Hematopoietic multipotent progenitor cell treated with erythropoietin and hydrocortisone succinate and interleukin-3 and kit ligand, for 6 days (in vitro differentiated cells): ENCODE results near the gene NCL.
A peak's percentile ranks its signal among the peaks of the same experiment; 100 is the strongest.

Experiments used
- DNase-seq: peaks from one replicate; pipeline ENCODE4 v3.0.0-alpha.2; 2015

The NCL gene, protein sequence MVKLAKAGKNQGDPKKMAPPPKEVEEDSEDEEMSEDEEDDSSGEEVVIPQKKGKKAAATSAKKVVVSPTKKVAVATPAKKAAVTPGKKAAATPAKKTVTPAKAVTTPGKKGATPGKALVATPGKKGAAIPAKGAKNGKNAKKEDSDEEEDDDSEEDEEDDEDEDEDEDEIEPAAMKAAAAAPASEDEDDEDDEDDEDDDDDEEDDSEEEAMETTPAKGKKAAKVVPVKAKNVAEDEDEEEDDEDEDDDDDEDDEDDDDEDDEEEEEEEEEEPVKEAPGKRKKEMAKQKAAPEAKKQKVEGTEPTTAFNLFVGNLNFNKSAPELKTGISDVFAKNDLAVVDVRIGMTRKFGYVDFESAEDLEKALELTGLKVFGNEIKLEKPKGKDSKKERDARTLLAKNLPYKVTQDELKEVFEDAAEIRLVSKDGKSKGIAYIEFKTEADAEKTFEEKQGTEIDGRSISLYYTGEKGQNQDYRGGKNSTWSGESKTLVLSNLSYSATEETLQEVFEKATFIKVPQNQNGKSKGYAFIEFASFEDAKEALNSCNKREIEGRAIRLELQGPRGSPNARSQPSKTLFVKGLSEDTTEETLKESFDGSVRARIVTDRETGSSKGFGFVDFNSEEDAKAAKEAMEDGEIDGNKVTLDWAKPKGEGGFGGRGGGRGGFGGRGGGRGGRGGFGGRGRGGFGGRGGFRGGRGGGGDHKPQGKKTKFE

DNA sequence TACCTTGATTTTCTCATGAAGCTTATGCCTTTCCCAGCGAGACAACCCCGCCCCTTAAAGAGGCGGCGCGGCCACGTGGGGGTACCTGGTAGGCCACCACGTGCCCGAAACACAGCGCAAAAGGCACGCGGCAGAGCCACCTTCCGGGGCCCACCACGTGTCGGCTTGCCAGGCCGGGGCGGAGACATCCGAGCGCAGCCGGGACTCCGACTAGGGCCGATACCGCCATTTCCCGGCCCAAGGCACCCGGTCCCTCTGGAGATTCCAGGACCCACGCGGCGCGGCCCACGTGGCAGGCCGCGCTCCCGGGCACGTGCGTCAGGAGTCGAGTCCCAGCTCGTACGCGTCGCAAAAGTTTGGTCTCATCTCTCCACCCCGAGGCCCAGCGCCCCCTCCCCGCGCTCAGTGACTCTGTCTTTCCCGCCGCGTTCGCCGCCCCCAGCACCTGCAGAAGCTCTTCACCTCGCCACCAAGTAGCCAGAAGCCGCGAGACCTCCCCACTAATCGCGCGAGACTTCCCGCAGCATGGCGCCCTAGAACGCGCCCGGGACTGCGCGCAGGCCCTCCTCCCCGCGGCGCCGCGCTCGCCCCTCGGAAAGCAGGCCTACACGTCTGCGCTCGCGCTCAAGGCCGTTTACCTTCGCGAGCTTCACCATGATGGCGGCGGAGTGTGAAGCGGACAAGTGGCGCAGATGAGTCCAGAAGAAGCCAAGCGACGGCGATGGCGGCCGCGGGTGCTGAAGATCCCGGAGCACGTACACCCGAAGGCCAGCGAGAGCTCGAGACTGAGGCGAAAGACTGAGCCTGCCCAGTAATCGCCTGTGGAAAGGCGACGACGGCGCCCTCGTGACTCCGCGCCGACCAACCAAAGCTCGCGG, at the start of gene NCL:
Gene NCL (minus strand): TSS at position 787 of the 878 bp plus-strand sequence. CDS start 131 bp downstream, at position 656.
- DNase-seq, result peak; percentile 87

DNA sequence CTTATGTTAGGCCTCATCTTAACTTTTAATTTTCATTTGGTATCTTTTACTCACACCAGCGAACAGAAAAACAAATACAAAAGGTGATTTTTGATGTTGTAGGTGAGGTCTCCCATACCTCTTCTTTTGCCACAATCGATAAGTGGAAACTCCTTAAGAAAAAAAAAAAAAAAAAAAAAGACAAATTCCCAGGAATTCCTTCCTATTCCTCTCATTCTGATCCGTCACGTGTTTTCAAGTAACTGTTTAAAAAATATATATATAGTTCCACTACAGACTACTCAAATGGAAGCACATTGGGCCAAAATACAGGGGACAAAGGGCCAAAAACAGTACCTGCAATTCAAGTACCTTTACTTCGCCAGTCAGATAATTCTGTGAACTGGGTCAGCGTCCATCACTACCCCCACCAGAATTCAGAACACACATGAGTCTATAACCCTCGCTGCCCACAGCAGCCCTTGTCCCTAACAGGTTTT, 49.5 kb upstream of the NCL start:
- DNase-seq, result no peak

DNA sequence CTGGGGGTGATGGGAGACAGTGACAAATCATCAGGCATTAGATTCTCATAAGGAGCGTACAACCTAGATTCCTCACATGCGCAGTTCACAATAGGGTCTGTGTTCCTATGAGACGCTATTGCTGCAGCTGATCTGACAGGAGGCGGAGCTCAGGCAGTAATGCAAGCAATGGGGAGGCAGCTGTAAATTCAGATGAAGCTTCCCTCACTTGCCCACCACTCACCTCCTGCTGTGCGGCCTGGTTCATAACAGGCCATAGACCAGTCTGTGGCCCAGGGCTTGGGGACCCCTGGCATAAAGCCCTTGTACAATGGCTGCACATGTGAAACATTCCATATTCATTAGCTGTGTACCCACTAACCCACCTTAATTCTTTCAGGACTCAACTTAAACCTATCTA, 47.9 kb upstream of the NCL start:
- DNase-seq, result no peak

DNA sequence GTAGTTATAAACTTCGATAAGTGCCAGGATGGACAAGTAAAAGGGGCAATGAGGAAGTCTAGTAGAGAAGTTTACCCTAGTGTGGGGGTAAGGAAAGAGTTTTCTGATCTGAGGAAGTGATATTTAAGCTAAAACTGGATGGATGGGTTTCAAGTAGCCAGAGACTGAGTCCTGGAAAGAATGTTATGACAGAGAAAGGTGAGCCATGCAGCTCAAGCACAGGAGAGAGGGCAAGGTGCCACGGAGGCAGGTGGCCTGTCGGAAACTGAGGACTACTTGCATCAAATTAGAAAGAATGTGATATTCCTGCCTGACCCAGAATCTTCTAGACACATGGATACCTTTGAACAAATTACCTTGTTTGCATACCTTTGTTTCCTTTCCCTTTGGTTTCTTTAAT, 39.5 kb upstream of the NCL start:
- no peak for DNase-seq

DNA sequence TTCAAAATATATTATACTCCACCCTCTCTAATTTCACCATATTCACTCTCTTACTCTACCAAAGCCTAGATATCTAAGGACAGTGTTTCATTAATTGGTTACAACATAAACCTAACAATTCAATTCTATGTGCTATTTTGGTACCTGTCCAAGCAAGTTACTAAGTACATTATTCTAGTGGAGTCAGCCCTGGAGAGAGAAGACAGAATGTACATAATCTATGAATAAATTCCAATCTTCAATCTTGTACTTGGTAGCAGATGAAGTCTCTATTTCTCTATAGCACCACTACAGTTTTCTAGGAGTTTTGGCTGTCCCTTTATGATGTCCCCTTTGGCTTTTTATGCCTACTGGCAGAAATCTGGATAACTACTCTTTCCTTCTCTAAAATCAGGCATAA, 38.3 kb upstream of the NCL start:
- DNase-seq, result no peak

DNA sequence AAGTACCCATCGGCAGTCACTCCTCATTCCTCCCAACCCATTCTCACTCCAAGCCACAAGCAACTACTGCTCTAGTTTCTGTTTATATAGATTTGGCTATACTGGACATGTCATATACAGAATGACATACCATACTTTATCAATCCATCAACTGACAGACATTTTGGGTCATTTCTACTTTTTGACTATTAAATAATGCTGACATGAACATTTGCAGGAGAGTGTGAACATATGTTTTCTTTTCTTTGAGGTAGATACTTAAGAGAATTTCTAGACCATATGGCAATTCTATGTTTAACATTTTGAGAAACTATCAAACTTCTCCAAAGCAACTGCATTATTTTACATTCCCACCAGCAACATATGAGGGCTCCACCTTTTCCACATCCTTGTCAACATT, 33.4 kb upstream of the NCL start:
- DNase-seq, result no peak

DNA sequence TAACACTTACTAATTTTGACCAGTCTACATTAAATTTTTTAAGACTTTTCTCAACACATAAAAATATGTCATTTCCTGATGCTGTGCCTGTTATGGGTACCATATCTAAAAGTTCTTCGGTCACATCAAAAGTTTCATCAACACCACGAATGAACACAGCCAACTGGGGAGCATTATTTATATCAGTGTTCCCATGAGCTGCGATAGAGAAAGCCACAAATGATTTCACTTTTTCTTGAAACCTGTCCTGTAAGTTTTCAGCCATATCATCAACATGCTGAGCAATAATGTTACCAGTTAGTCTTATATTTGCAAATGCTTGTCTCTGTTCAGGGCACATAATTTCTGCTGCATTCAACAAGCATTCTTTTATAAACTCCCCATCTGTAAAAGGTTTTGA, 30.4 kb upstream of the NCL start:
- no peak for DNase-seq

DNA sequence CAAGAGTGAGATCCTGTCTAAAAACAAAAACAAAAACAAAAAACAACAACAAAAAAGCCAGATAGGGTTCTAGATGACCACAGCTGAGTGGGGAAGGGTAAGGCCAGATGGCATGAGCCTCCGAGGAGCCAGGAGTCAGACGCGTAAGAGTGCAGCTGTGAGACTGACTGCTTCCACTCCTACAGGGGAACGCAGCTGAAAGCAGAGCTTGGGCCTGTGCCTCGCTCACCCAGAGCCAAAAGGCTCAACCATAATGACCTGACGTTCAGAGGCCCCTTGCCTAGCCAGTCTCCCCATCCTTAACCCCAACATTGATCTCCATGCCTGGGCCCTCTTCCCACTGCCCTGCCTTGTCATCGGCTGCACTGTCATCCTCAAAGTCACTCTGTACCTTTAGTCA, 26.5 kb upstream of the NCL start:
- DNase-seq, result no peak

DNA sequence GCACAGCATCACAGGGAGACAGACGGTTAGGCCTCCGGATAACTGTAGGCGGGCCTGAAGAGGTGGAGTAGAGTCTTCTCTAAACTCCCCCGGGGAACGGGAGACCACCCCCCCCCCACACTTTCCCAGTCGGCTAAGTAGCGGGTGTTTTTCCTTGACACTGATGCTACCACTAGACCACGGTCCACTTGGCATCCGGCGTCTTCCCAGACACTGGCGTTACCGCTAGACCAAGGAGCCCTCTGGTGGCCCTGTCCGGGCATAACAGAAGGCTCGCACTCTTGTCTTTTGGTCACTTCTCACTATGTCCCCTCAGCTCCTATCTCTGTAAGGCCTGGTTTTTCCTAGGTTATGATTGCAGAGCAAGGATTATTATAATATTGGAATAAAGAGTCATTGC, 25.7 kb upstream of the NCL start:
- no peak for DNase-seq

DNA sequence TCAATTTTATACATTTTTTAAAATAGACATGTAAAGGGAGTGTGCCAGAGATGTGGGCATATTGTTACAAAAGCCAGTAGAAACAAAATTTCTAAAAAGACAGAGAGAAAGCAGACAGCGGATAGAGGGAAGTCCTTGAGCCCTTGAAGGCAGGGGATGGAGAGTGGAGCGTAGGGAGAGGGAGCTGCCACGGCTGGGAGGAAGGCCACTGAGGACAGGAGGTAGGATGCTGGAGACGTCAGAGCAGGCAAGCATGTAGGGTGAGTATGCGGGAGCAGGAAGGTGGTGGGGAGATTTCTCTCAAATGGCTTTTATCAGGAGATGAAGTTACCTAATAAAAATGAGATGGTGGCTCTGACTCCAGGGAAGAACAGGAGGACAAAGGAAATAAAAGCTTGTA, 24.0 kb upstream of the NCL start:
- no peak for DNase-seq

DNA sequence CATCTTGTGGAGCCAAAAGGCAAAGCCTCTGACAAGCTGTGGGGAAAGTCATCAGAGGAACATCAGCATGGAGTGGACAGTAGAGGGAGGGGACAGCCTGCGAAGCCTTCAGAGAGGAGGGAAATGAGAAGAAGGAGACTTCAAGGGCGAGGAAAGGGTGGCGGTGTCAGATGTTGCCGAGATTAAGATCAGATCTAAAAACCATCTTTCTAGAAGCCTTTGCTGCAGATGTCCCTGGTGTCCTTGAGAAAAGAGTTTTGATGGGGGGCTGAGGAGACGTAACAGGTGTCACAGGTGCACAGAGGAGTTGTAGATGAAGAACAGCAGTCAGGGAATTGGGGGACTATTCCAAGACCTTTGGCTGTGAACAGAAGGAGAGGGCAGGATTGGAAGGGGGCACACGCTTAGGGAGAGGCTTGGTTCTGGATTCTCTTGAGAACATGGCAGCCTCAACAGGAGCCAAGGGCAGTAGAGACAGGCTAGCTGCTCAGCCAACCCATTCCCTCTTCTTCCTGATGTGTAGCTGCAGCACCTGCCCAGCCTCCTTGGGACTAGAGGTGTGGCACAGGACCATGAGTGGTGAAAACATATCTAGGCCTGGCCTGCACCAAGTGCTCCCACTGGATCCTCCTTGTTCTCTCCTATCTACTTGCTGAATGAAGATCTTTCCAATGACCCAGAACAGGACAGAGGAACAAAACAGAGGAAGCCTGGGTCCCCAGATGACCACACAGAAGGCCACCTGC, 22.7 kb upstream of the NCL start:
- no peak for DNase-seq

DNA sequence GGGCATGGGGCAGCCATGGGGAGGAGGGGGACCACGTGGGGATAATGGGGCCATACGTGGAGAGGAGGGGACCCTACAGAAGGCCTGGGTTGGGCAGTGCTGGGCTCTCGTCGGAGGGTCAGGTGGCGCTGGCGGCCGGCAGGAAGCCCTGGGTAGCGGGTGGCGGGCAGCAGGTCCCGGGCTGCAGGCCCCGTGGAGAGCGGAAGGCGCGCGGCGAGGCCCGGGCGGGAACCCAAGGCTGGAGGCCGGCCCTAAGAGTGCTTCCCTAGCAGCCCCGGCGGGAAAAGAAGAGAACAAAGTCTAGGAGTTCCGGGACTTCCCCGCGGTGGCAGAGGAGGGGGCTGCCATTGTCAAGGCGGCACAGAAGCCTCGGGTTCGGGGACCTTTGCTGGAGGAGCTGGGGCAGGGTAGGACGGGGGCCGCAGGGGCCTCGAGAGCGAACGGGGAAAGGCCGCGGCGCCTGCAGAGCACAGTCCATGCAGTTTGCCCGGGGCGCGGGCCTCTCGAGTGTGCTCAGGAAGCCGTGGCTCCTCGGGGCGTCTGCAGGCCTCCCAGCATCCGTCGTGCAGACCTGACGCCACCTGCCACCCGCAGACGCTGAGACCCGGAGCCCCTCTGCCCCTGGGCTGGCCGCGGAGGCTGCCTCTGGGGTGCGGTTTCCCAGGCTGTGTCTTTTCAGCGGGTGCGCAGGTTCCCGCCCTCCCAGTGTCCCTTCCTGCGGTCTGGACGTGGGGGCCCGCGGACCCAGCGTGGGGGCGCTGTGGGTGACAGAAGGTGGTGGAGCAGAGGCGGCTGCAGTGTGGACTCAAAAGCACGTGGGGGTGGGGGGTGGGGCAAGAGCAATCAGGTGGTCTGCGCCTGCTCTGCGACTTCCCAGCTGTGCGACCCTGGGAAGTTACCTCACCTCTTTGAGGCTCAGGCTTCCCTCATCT, 19.4 kb upstream of the NCL start:
- peak; percentile 61 for DNase-seq

DNA sequence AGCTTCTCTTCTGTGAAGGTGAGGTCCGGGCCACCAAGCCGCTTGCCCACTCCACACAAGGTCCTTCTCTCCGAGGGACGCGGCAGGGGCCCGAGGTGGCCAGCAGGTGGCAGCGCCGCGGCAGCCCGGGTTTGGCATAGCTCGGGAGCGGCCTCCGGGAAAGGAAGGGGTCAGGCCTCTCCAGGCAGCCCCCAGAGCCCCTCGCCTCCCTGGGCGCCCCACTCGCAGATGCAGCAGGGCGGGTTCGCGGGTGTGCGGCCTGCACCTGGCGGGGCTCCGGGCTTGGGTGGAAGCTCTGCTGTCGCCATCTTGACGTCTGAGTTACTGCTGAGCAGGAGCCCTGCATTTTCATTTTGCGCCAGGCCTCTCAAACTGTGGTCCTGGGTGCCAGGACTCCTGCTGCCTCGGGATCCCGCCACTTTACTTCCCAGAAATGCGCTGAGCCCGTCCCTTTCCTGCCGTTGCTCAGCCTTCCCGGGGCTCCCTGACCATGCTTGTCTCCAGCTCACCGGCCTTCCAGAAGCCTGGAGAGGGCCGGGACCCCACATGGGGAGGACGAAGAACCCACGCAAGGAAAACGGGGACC, 18.6 kb upstream of the NCL start:
- peak; percentile 86 for DNase-seq

DNA sequence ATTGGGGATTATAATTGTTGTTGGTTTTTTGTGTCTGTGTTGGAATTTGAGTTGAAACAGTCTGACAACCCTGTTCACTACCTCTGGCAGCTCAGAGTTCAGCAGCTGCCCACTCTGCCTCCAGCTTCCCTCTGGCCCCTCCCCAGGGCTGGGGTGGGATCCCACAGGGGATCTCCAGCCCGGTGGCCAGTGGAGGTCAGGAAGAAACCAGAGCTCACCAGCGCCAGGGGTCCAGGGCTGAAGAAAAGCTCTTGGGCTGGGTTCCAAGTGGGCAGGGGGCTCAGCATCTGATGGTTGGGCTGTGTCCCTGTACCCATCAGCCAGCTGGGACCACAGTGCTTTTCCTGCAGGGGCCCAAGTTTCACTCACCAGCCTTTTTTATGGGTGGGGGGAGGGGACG, 16.5 kb upstream of the NCL start:
- no peak for DNase-seq

DNA sequence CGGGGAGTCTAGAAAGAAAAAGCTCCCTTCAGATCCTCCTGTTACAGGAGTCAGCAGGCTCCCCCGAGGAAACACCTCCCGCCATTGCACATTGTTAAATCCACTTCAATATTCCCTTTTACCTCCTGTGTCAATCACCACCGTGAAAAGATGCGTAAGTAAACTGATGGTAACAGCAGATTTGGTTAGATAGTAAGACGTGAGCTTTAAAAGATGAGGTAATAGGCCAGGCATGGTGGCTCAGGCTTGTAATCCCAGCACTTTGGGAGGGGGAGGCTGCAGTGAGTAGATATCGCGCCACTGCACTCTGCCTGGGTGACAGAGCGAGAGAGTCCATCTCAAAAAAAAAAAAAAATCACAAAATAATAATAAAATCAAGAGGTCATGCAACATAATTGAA, 15.2 kb upstream of the NCL start:
- no peak for DNase-seq

DNA sequence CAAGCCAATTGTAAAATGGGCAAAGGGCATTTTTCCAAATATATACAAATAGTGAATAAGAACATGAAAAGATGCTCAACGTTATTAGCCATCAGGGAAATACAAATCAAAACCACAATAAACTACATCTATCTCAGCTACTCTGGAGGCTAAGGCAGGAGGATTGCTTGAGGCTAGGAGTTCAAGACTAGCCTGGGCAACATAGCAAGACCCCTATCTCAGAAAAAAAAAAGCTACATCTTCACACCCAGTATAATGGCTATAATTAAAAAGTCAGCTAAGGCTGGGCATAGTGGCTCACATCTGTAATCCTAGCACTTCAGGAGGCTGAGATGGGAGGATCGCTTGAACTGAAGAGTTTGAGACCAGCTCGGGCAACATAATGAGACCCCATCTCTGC, 12.6 kb upstream of the NCL start:
- no peak for DNase-seq

DNA sequence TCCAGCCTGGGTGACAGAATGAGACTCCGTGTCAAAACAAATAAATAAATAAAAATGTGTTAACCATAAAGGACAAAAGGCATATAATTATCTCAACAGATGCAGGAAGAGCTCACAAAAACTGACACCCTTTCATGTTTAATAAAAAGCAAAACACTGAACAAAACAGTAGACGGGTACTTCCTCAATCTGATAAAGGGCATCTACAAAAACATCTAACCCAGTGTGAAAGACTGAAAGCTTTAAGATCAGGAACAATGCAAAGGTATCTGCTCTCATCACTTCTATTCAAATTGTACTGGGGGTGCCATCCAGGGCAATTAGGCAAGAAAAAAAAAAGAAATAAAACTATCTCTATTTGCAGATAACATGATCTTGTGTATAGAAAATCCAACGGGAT, 11.7 kb upstream of the NCL start:
- DNase-seq, result no peak

DNA sequence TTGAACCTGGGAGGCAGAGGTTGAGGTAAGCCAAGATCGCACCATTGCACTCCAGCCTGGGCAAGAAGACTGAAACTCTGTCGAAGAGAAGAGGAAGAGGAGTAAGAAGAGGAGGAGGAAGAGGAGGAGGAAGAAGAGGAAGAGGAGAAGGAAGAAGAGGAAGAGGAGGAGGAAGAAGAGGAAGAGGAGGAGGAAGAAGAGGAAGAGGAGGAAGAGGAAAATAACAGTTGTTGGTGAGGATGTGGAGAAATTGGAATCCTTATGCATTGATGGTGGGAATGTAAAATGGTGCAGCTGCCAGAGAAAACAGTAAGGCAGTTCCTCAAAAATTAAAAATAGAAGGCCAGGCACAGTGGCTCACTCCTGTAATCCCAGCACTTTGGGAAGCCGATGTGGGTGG, 8.5 kb upstream of the NCL start:
- no peak for DNase-seq

DNA sequence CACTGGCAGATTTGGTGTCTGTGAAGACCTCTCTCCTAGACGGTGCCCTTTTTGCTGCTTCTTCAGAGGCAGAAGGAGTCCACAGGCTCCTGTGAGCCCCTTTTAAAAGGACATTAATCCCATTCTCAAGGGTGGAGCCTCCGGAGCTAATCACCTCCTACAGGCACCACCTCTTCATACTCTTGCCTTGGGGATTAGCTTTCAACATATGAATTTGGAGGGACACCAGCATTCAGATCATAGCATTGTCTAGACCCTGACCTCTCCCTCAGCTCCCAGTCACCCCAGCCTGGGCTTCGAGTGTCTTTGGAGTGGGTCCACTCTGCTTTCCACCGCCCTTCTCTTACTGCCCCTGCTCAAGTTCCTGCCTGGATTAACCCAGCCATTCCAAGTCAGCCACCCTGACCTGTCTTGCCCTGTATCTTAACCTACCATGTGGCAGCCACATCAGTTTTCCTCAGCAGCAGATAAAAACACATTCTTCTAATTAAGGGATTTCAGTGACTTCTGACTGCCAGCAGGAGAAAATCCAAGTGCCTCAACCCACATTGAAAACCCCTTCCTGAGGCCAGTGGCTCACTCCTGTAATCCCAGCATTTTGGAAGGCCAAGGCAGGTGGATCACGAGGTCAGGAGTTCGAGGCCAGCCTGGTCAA, 6.1 kb upstream of the NCL start:
- DNase-seq, result no peak

DNA sequence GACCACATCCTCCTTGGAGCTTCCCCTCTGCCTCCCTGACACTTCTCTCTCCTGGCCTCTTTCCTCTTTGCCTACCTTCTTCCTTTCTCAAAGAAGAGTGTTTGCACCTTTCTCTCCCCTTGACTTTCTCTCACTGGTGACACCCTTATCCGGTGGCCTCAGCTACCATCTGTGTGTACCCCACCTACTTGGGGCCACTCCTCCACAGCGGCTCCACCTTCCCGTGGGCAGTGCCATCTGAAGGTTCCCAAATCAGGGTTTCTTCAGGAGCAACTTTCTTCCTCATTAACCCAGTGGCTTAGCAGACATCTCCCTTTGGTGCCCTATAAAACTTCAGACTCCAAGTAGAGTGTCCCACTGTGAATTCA, 5.3 kb upstream of the NCL start:
- peak; percentile 73 for DNase-seq
